ENCODE measurements around the gene NAA10. TPM values are rescaled to one million over a fixed set of nuclear protein-coding genes. Genes with fewer than 3 reads are reported as not detected.

NAA10 gene
- total and polyA plus RNA-seq, 7 experiments from 2014 or later = 37.6 to 79.7 (median 55.4) TPM

GRCh38 chrX:153882086-153882498, 52.7 kb downstream of the NAA10 start:
- peaks cover 0 to 15% of the 10 kb centered on the region in 2 donors for H3K4me1 ChIP-seq (ENCODE audit: control insufficient read depth in 2 of 2, insufficient read depth in 2 of 2, low read length in 2 of 2)
- H3K27ac ChIP-seq (ENCODE audit: low read depth, low read length) = no peak overlapping the region
- H3K4me3 ChIP-seq (ENCODE audit: low read length) = no peak overlapping the region
- Mint-ChIP-seq H3K9me3 (no peaks in the 10 kb centered on the region), H3K27me3 (peaks cover 0 to 21% (median 20%) of the 10 kb centered on the region in 5 donors), H3K27ac (no peak overlapping the region), H3K4me3 (no peak overlapping the region), H3K36me3 (no peaks in the 10 kb centered on the region), H3K4me1 (peaks cover 7 to 26% (median 20%) of the 10 kb centered on the region in 7 donors)
- H3K36me3 ChIP-seq (ENCODE audit: control insufficient read depth in 2 of 3, insufficient read depth in 3 of 3, low read length in 3 of 3) = no peaks in the 10 kb centered on the region
- peaks cover 0 to 3% of the 10 kb centered on the region in 2 donors for H3K27me3 ChIP-seq (ENCODE audit: control insufficient read depth in 2 of 2, insufficient read depth in 2 of 2, low read length in 2 of 2)
- POLR2A ChIA-PET = no interaction called here
- ATAC-seq (no peak), DNase-seq (no peak)
- no peaks in the 10 kb centered on the region for H3K9me3 ChIP-seq (ENCODE audit: control insufficient read depth in 2 of 3, low read length in 3 of 3)
- intact Hi-C loops (cut with micrococcal nuclease) = no loop called here
- CTCF ChIA-PET = no interaction called here

GRCh38 chrX:153881281-153881680, 53.6 kb downstream of the NAA10 start:
- ATAC-seq (no peak), DNase-seq (no peak)
- POLR2A ChIA-PET = interaction anchor here (0.6 kb wide), 1 partner anchor 38 kb away, joined by 4 read pairs; no protein-coding TSS in a partner anchor
- no peak overlapping the region for H3K27ac ChIP-seq (ENCODE audit: low read depth, low read length)
- H3K4me3 Mint-ChIP-seq = no peak overlapping the region
- H3K4me1 Mint-ChIP-seq = peaks cover 7 to 28% (median 21%) of the 10 kb centered on the region in 7 donors
- intact Hi-C loops (cut with micrococcal nuclease) = no loop called here
- no peaks in the 10 kb centered on the region for H3K9me3 ChIP-seq (ENCODE audit: control insufficient read depth in 2 of 3, low read length in 3 of 3)
- CTCF ChIA-PET = no interaction called here
- peaks cover 0 to 15% of the 10 kb centered on the region in 2 donors for H3K4me1 ChIP-seq (ENCODE audit: control insufficient read depth in 2 of 2, insufficient read depth in 2 of 2, low read length in 2 of 2)
- H3K4me3 ChIP-seq (ENCODE audit: low read length) = no peak overlapping the region
- peaks cover 0 to 2% (median 0%) of the 10 kb centered on the region in 5 donors for H3K36me3 Mint-ChIP-seq
- peaks cover 0 to 2% (median 0%) of the 10 kb centered on the region in 11 donors for H3K9me3 Mint-ChIP-seq
- no peak overlapping the region for H3K27ac Mint-ChIP-seq
- no peaks in the 10 kb centered on the region for H3K36me3 ChIP-seq (ENCODE audit: control insufficient read depth in 2 of 3, insufficient read depth in 3 of 3, low read length in 3 of 3)
- peaks cover 0 to 21% (median 17%) of the 10 kb centered on the region in 5 donors for H3K27me3 Mint-ChIP-seq
- H3K27me3 ChIP-seq (ENCODE audit: control insufficient read depth in 2 of 2, insufficient read depth in 2 of 2, low read length in 2 of 2) = peaks cover 0 to 3% of the 10 kb centered on the region in 2 donors

GRCh38 chrX:153880440-153880815, 54.4 kb downstream of the NAA10 start:
- no peaks in the 10 kb centered on the region for H3K36me3 ChIP-seq (ENCODE audit: control insufficient read depth in 2 of 3, insufficient read depth in 3 of 3, low read length in 3 of 3)
- Mint-ChIP-seq H3K36me3 (peaks cover 0 to 5% (median 0%) of the 10 kb centered on the region in 5 donors), H3K9me3 (peaks cover 0 to 3% (median 0%) of the 10 kb centered on the region in 11 donors), H3K4me1 (peaks cover 7 to 29% (median 22%) of the 10 kb centered on the region in 7 donors), H3K27ac (no peak overlapping the region), H3K4me3 (no peak overlapping the region), H3K27me3 (peaks cover 0 to 24% (median 17%) of the 10 kb centered on the region in 5 donors)
- H3K27me3 ChIP-seq (ENCODE audit: control insufficient read depth in 2 of 2, insufficient read depth in 2 of 2, low read length in 2 of 2) = peaks cover 0 to 3% of the 10 kb centered on the region in 2 donors
- no peak overlapping the region for H3K27ac ChIP-seq (ENCODE audit: low read depth, low read length)
- no peak for ATAC-seq
- CTCF ChIA-PET = no interaction called here
- no peaks in the 10 kb centered on the region for H3K9me3 ChIP-seq (ENCODE audit: control insufficient read depth in 2 of 3, low read length in 3 of 3)
- peaks cover 0 to 14% of the 10 kb centered on the region in 2 donors for H3K4me1 ChIP-seq (ENCODE audit: control insufficient read depth in 2 of 2, insufficient read depth in 2 of 2, low read length in 2 of 2)
- intact Hi-C loops (cut with micrococcal nuclease) = no loop called here
- DNase-seq = no peak
- no peak overlapping the region for H3K4me3 ChIP-seq (ENCODE audit: low read length)
- POLR2A ChIA-PET = no interaction called here

- H3K4me1 ChIP-seq (ENCODE audit: control insufficient read depth in 2 of 2, insufficient read depth in 2 of 2, low read length in 2 of 2) = peaks cover 0 to 8% of the 10 kb centered on the region in 2 donors
- CTCF ChIA-PET = no interaction called here
- Mint-ChIP-seq H3K27me3 (peaks cover 0 to 24% (median 15%) of the 10 kb centered on the region in 5 donors), H3K4me3 (no peak overlapping the region), H3K4me1 (peaks cover 7 to 29% (median 22%) of the 10 kb centered on the region in 7 donors), H3K36me3 (peaks cover 0 to 5% (median 0%) of the 10 kb centered on the region in 5 donors), H3K9me3 (peaks cover 0 to 3% (median 0%) of the 10 kb centered on the region in 11 donors), H3K27ac (no peak overlapping the region)
- intact Hi-C loops (cut with micrococcal nuclease) = loop anchor here (5.0 kb wide), 2 partner anchors 48 to 63 kb away; partner anchors contain the start of gene PDZD4 (in 1 of the 2)
- H3K27me3 ChIP-seq (ENCODE audit: control insufficient read depth in 2 of 2, insufficient read depth in 2 of 2, low read length in 2 of 2) = peaks cover 0 to 3% of the 10 kb centered on the region in 2 donors
- H3K4me3 ChIP-seq (ENCODE audit: low read length) = no peak overlapping the region
- no peak for ATAC-seq
- POLR2A ChIA-PET = no interaction called here
- DNase-seq = no peak
- H3K27ac ChIP-seq (ENCODE audit: low read depth, low read length) = no peak overlapping the region
- no peaks in the 10 kb centered on the region for H3K36me3 ChIP-seq (ENCODE audit: control insufficient read depth in 2 of 3, insufficient read depth in 3 of 3, low read length in 3 of 3)
- no peaks in the 10 kb centered on the region for H3K9me3 ChIP-seq (ENCODE audit: control insufficient read depth in 2 of 3, low read length in 3 of 3)
Observed at GRCh38 chrX:153879741-153880439, 54.9 kb downstream of the NAA10 start.

Small RNAs within 50 kb of the gene (microRNA-seq; reads per million reads assigned to microRNA genes)
- gene MIR3202-1 (ENCODE audit: borderline microRNAs expressed) (not detected), gene MIR3202-2 (ENCODE audit: borderline microRNAs expressed) (not detected)

Other genes with a start within 250 kb of the NAA10 start
- 1 to 10 TPM in 2 of 5 experiments, under 1 TPM in 3; 0.14 to 2.6 (median 0.84) TPM for gene SLC6A8, start 247.1 kb downstream of the NAA10 start, total RNA-seq
- gene SLC6A8, start 247.1 kb downstream of the NAA10 start, polyA plus RNA-seq = under 1 TPM in 1 of 2 donors, not detected in 1; 0.10 TPM
- 100 to 1,000 TPM in 4 of 5 experiments, 10 to 100 TPM in 1; 80.2 to 153 (median 117) TPM for gene BCAP31, start 210.7 kb downstream of the NAA10 start, total RNA-seq
- 100 to 1,000 TPM; 297 to 329 TPM for gene BCAP31, start 210.7 kb downstream of the NAA10 start, polyA plus RNA-seq
- gene ABCD1, start 210.2 kb downstream of the NAA10 start, total RNA-seq = 10 to 100 TPM in 3 of 5 experiments, 1 to 10 TPM in 2; 6.6 to 17.6 (median 10.2) TPM
- gene ABCD1, start 210.2 kb downstream of the NAA10 start, polyA plus RNA-seq = 1 to 10 TPM; 2.1 to 3.7 TPM
- gene PLXNB3, start 170.8 kb downstream of the NAA10 start, total RNA-seq = 1 to 10 TPM in 1 of 5 experiments, under 1 TPM in 2, not detected in 2; 0.45 to 1.6 (median 0.68) TPM
- gene PLXNB3, start 170.8 kb downstream of the NAA10 start, polyA plus RNA-seq = not detected
- not detected for gene SRPK3, start 154.0 kb downstream of the NAA10 start, total RNA-seq
- gene SRPK3, start 154.0 kb downstream of the NAA10 start, polyA plus RNA-seq = not detected
- gene IDH3G, start 140.7 kb downstream of the NAA10 start, total RNA-seq = 10 to 100 TPM; 44.1 to 73.1 (median 57.0) TPM
- 100 to 1,000 TPM in 1 of 2 donors, 10 to 100 TPM in 1; 89.2 to 125 TPM for gene IDH3G, start 140.7 kb downstream of the NAA10 start, polyA plus RNA-seq
- gene SSR4, start 140.4 kb downstream of the NAA10 start, total RNA-seq = 100 to 1,000 TPM; 156 to 299 (median 168) TPM
- gene SSR4, start 140.4 kb downstream of the NAA10 start, polyA plus RNA-seq = 100 to 1,000 TPM; 400 to 496 TPM
- 10 to 100 TPM in 2 of 5 experiments, under 1 TPM in 3; 0.32 to 29.0 (median 0.51) TPM for gene PDZD4, start 104.5 kb downstream of the NAA10 start, total RNA-seq
- under 1 TPM; 0.07 to 0.53 TPM for gene PDZD4, start 104.5 kb downstream of the NAA10 start, polyA plus RNA-seq
- 1 to 10 TPM in 3 of 5 experiments, under 1 TPM in 1, not detected in 1; 0.81 to 9.2 (median 1.3) TPM for gene L1CAM, start 48.9 kb downstream of the NAA10 start, total RNA-seq
- gene L1CAM, start 48.9 kb downstream of the NAA10 start, polyA plus RNA-seq = under 1 TPM in 1 of 2 donors, not detected in 1; 0.16 TPM
- under 1 TPM in 1 of 5 experiments, not detected in 4; 0.29 TPM for gene AVPR2, start 30.4 kb downstream of the NAA10 start, total RNA-seq
- not detected for gene AVPR2, start 30.4 kb downstream of the NAA10 start, polyA plus RNA-seq
- 100 to 1,000 TPM; 310 to 439 (median 377) TPM for gene ARHGAP4, start 8.8 kb downstream of the NAA10 start, total RNA-seq
- gene ARHGAP4, start 8.8 kb downstream of the NAA10 start, polyA plus RNA-seq = 100 to 1,000 TPM in 1 of 2 donors, 10 to 100 TPM in 1; 82.5 to 147 TPM
- 10 to 100 TPM; 14.8 to 32.7 (median 27.7) TPM for gene RENBP, start 9.6 kb upstream of the NAA10 start, total RNA-seq
- 1 to 10 TPM in 1 of 2 donors, under 1 TPM in 1; 0.47 to 1.3 TPM for gene RENBP, start 9.6 kb upstream of the NAA10 start, polyA plus RNA-seq
- gene HCFC1, start 36.8 kb upstream of the NAA10 start, total RNA-seq = 100 to 1,000 TPM in 1 of 5 experiments, 10 to 100 TPM in 4; 52.3 to 106 (median 67.2) TPM
- 10 to 100 TPM in 1 of 2 donors, 1 to 10 TPM in 1; 6.6 to 15.0 TPM for gene HCFC1, start 36.8 kb upstream of the NAA10 start, polyA plus RNA-seq
- 10 to 100 TPM in 2 of 5 experiments, 1 to 10 TPM in 3; 1.4 to 13.4 (median 7.1) TPM for gene TMEM187, start 37.7 kb upstream of the NAA10 start, total RNA-seq
- 10 to 100 TPM in 1 of 2 donors, 1 to 10 TPM in 1; 10.0 to 22.7 TPM for gene TMEM187, start 37.7 kb upstream of the NAA10 start, polyA plus RNA-seq
- gene IRAK1, start 84.9 kb upstream of the NAA10 start, total RNA-seq = 100 to 1,000 TPM in 2 of 5 experiments, 10 to 100 TPM in 3; 50.6 to 120 (median 61.6) TPM
- gene IRAK1, start 84.9 kb upstream of the NAA10 start, polyA plus RNA-seq = 10 to 100 TPM; 20.0 to 47.2 TPM
- gene MECP2, start 162.7 kb upstream of the NAA10 start, total RNA-seq = 100 to 1,000 TPM in 3 of 5 experiments, 10 to 100 TPM in 2; 72.7 to 155 (median 103) TPM
- 10 to 100 TPM; 12.1 to 22.5 TPM for gene MECP2, start 162.7 kb upstream of the NAA10 start, polyA plus RNA-seq
- not detected for gene OPN1LW, start 209.2 kb upstream of the NAA10 start, total RNA-seq
- not detected for gene OPN1LW, start 209.2 kb upstream of the NAA10 start, polyA plus RNA-seq
- not detected for gene OPN1MW, start 247.6 kb upstream of the NAA10 start, total RNA-seq
- not detected for gene OPN1MW, start 247.6 kb upstream of the NAA10 start, polyA plus RNA-seq

Measured in naive thymus-derived CD4-positive, alpha-beta T cell (primary cell).